AG10803 (cell line): ENCODE results near the gene ARMH3.
A peak's percentile ranks its signal among the peaks of the same experiment; 100 is the strongest.

Experiments used
- DNase-seq: peaks from one replicate; pipeline ENCODE4 v3.0.0; 2010; ENCODE audit warnings: low read depth
- H3K4me3 ChIP-seq: 2 replicates; pipeline ENCODE4 v1.5.1; 2011; ENCODE audit warnings: mild to moderate bottlenecking, low read length, control low read depth
- TF ChIP-seq, protein P1 (sequence below): conservative IDR thresholded peaks from 2 replicates; pipeline ENCODE4 v1.5.1; 2011; ENCODE audit warnings: mild to moderate bottlenecking, low read length, control low read depth, inconsistent platforms

The ARMH3 gene

GRCh38 chr10:101956898-101957297, 99.1 kb downstream of the ARMH3 start:
- no peak overlapping the region for H3K4me3 ChIP-seq
- DNase-seq: no peak
- TF ChIP-seq, protein P1, sequence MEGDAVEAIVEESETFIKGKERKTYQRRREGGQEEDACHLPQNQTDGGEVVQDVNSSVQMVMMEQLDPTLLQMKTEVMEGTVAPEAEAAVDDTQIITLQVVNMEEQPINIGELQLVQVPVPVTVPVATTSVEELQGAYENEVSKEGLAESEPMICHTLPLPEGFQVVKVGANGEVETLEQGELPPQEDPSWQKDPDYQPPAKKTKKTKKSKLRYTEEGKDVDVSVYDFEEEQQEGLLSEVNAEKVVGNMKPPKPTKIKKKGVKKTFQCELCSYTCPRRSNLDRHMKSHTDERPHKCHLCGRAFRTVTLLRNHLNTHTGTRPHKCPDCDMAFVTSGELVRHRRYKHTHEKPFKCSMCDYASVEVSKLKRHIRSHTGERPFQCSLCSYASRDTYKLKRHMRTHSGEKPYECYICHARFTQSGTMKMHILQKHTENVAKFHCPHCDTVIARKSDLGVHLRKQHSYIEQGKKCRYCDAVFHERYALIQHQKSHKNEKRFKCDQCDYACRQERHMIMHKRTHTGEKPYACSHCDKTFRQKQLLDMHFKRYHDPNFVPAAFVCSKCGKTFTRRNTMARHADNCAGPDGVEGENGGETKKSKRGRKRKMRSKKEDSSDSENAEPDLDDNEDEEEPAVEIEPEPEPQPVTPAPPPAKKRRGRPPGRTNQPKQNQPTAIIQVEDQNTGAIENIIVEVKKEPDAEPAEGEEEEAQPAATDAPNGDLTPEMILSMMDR: no peak

- DNase-seq: no peak
- H3K4me3 ChIP-seq: no peak overlapping the region
- TF ChIP-seq, protein P1: no peak
Measured at GRCh38 chr10:101956117-101956516, 99.9 kb downstream of the ARMH3 start.

GRCh38 chr10:101952191-101952590, 103.8 kb downstream of the ARMH3 start:
- TF ChIP-seq, protein P1: no peak
- DNase-seq: no peak
- H3K4me3 ChIP-seq: no peak overlapping the region

GRCh38 chr10:101950213-101950612, 105.8 kb downstream of the ARMH3 start:
- no peak overlapping the region for H3K4me3 ChIP-seq
- DNase-seq: no peak
- TF ChIP-seq, protein P1: no peak

DNA sequence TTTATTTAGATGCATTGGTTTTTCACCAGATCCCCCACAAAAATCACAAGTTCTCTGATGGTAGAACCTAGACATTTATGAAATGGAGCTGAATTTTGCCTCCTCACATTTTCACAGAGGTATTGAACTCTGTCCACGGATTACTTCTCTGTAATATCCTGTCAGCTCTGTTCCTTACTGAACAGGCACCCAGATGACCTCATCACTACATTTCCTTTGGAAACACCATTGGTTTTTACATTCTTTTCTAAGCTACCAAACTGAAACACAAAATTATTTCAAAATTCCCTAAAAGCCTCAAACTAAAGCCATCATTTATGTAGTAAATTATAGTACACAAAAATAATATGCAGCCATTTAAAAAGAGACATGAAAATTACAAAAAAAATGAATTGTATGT, 114.1 kb downstream of the ARMH3 start:
- no peak overlapping the region for H3K4me3 ChIP-seq
- TF ChIP-seq, protein P1: no peak
- peak; percentile 43 for DNase-seq

DNA sequence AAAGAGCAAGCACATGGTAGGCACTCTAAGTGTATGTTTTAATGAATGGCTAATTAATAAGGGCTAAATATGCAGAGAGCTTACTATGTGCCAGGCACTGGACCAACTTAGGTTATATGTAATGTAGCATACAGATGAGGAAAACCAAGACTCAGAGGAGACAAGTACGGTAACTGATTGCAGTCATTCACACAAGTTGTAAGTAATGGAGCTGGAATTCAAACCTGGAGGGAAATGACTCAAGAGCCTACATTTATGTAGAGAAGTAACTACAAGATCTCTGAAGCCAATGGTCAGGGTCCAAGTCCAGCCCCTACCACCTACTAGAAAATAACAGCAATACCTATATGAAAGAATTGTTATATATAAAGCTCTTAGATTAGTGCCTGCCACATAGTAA, 115.1 kb downstream of the ARMH3 start:
- TF ChIP-seq, protein P1: no peak
- H3K4me3 ChIP-seq: no peak overlapping the region
- DNase-seq: peak; percentile 8

GRCh38 chr10:101939729-101940128, 116.2 kb downstream of the ARMH3 start:
- no peak overlapping the region for H3K4me3 ChIP-seq
- no peak for DNase-seq
- TF ChIP-seq, protein P1: no peak
